Kidney epithelial cell (primary cell): Measurements from ENCODE around the gene PRPF40B. TPM values are rescaled to one million over a fixed set of nuclear protein-coding genes. Genes with fewer than 3 reads are reported as not detected.

Experiments
- DNase-seq: peaks from one replicate; pipeline ENCODE4 v3.0.0-alpha.2; 2010; ENCODE audit warnings: low read depth
- H3K27me3 ChIP-seq: 2 replicates; pipeline ENCODE4 v1.6.0; 2011; ENCODE audit warnings: low read length; ENCODE audit not compliant: control insufficient read depth, insufficient read depth
- H3K36me3 ChIP-seq: 2 replicates; pipeline ENCODE4 v1.5.1; 2011; ENCODE audit warnings: low read length; ENCODE audit not compliant: control insufficient read depth, insufficient read depth
- H3K4me3 ChIP-seq: 2 replicates; pipeline ENCODE4 v1.5.1; 2011; ENCODE audit warnings: low read depth, mild to moderate bottlenecking, control low read depth, low read length
- total RNA-seq: library from RNA; depleted of rRNA; stranded (reverse); fragments of >200 nt; gene quantifications from 2 replicates; pipeline ENCODE4 v1.2.3, GENCODE V29; 2015
- TF ChIP-seq, protein P1 (sequence below): IDR thresholded peaks from 2 replicates; pipeline ENCODE4 v1.5.1; 2011; ENCODE audit warnings: mild to moderate bottlenecking, moderate library complexity, low read length, control low read depth, inconsistent platforms; ENCODE audit not compliant: insufficient read depth, poor library complexity, severe bottlenecking

The PRPF40B gene
- total RNA-seq, 1 donor from 2014 or later, result 15.3 TPM

DNA sequence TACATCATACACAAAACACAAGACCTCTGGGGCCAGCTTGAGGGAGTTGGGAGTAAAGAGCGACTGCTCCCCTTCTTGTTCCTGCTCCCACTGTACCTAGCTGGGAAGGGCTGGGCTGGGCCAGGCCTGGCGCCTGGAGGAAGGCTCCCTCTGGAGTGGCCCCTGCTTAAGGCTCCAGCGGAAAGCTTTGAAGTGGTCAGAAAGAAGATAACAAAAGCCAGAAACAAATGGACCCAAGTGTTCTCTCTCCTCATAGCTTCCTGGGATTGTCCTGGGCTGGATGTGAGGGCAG, 25.3 kb downstream of the PRPF40B start:
- TF ChIP-seq, protein P1, sequence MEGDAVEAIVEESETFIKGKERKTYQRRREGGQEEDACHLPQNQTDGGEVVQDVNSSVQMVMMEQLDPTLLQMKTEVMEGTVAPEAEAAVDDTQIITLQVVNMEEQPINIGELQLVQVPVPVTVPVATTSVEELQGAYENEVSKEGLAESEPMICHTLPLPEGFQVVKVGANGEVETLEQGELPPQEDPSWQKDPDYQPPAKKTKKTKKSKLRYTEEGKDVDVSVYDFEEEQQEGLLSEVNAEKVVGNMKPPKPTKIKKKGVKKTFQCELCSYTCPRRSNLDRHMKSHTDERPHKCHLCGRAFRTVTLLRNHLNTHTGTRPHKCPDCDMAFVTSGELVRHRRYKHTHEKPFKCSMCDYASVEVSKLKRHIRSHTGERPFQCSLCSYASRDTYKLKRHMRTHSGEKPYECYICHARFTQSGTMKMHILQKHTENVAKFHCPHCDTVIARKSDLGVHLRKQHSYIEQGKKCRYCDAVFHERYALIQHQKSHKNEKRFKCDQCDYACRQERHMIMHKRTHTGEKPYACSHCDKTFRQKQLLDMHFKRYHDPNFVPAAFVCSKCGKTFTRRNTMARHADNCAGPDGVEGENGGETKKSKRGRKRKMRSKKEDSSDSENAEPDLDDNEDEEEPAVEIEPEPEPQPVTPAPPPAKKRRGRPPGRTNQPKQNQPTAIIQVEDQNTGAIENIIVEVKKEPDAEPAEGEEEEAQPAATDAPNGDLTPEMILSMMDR, result no peak
- no peak for DNase-seq
- peaks cover 5% of the 10 kb centered on the region for H3K36me3 ChIP-seq

DNA sequence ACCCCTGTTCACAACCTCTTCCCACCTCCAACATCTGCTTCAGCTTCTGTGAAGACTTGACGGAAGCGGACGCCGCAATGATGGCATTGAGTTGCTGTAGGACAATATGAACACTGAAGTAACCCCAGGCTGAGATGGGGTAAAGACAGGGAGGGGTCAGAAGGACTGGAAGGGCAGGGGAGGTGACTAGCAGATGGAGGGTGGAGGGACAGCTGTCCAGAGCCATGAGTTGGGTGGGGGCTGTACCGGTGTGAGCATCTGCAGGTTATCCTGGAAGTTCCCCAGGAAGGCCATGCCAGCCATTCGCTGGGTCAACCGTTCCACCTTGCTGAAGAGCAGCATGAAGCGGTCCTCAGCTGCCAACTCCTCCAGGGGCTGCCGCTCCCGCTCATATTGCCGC, 26.1 kb downstream of the PRPF40B start:
- Histone ChIP-seq H3K27me3 (no peaks in the 10 kb centered on the region), H3K4me3 (no peak overlapping the region), H3K36me3 (peaks cover 5% of the 10 kb centered on the region)
- no peak for DNase-seq
- TF ChIP-seq, protein P1, result no peak

More for the DNA sequence above, 25.3 kb downstream of the PRPF40B start:
- Histone ChIP-seq H3K27me3 (no peaks in the 10 kb centered on the region), H3K4me3 (no peak overlapping the region)

DNA sequence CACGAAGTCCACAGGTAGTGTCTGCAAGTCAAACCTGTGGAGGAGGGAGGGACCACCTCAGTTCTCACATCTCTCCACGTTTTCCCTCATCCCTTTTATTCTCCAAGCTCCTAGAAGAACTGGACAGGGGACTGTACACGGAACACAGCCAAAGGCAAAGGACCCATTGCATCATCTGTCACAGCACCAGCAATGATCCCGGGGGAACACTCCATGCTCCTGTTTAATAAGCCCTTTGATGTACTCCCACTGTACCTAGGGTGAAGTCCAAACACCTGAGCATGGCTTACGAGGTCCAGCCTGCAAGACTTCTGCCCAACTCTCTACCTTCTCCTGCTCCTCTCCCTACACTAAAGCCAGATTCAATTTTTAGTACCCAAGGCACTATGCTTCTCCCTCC, 26.5 kb downstream of the PRPF40B start:
- no peak overlapping the region for H3K4me3 ChIP-seq
- TF ChIP-seq, protein P1, result no peak
- H3K36me3 ChIP-seq, result peaks cover 6% of the 10 kb centered on the region
- H3K27me3 ChIP-seq, result no peaks in the 10 kb centered on the region
- DNase-seq, result no peak

DNA sequence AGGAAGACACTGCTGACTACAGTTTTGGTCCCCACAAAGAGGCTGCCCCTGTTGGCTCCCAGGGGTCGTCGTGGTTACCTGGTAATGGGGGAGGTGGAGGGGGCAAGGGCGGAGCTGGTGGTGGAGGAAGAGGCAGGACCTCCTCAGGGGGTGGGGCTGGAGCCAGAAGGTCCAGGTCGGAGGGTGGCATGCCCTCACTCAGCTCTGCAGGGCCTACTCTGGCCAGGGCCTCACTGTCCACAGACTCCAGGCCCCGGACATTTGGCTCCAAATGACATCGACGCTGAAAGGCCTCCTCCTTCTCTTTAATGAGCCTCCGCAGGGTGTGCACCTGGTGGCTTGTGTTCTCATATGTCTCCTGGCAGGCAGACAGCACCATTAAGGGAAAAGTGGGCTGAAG, 28.5 kb downstream of the PRPF40B start:
- H3K27me3 ChIP-seq, result no peaks in the 10 kb centered on the region
- TF ChIP-seq, protein P1, result no peak
- no peak overlapping the region for H3K4me3 ChIP-seq
- peaks cover 3% of the 10 kb centered on the region for H3K36me3 ChIP-seq
- DNase-seq, result no peak

DNA sequence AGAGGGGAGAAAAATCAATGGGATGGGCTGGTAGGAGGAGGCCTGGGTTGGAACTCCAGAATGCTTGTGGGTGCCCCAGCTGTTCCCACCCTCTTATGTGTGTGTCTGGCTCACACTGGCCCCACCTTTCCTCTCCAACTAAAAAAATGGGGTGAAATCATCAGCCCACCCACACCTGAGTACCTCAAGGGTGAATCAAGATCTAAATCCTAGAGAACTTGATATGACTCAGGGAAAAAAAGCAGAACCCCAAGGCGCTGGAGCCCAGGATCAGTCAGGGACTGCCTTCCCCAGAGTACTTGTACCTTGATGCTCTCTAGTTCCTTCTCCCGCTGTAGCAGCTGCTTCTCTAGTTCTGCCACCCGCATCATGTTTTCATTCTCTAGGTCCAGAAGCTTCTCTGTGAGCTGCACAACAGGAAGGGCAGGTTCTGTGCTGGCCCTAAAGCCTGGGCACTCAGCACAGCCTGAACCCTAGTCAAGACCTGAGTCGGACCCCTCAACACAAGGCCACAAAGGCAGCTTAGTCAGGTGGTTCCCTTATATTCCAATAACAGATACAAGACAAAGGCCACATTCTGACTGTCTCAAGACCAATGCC, 29.7 kb downstream of the PRPF40B start:
- Histone ChIP-seq H3K36me3 (peaks cover 4% of the 10 kb centered on the region), H3K27me3 (no peaks in the 10 kb centered on the region), H3K4me3 (no peak overlapping the region)
- no peak for DNase-seq
- TF ChIP-seq, protein P1, result no peak

DNA sequence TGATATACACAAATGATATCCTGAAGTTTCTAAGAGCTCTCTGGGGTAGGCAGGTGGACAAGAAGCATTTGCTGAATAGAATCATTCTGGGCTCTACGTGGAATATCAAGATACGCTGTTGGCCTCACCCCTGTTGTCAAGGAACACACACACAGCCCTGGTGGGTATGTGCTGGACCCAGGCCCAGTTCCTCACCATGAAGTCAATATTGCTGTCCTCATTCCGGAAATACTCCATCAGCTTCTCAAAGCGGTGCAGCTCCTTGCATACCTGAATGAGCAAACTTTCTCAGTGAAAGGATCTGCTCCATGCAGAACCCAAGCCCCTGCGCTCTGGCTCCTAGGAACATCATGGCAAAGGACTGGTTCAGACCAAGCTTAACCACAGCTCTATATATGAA, 31.4 kb downstream of the PRPF40B start:
- TF ChIP-seq, protein P1, result no peak
- Histone ChIP-seq H3K4me3 (no peak overlapping the region), H3K36me3 (peaks cover 4% of the 10 kb centered on the region), H3K27me3 (no peaks in the 10 kb centered on the region)
- DNase-seq, result no peak
